ENCODE measurements around the gene SHANK1. TPM values are rescaled to one million over a fixed set of nuclear protein-coding genes. Genes with fewer than 3 reads are reported as not detected.

Gene SHANK1
- total RNA-seq, 1 experiment from 2014 or later, result 0.47 TPM

GRCh38 chr19:50629801-50630200, 89.8 kb downstream of the SHANK1 start:
- H2AFZ ChIP-seq (ENCODE audit: low read length), result no peak overlapping the region
- H3K27ac ChIP-seq (ENCODE audit: low read length), result no peak overlapping the region
- CTCF ChIA-PET, result no interaction called here
- no peaks in the 10 kb centered on the region for H4K20me1 ChIP-seq (ENCODE audit: low read length)
- POLR2A ChIA-PET (ENCODE audit: unreplicated experiment), result no interaction called here
- H3K9me3 ChIP-seq (ENCODE audit: low read length), result peaks cover 15% of the 10 kb centered on the region; the same call in 1 of the 2 replicates
- intact Hi-C loops (cut with micrococcal nuclease), result no loop called here
- H3K27me3 ChIP-seq (ENCODE audit: low read length), result no peaks in the 10 kb centered on the region; the same call in 1 of the 2 replicates
- no peaks in the 10 kb centered on the region for H3K79me2 ChIP-seq (ENCODE audit: low read length)
- H3K4me1 ChIP-seq (ENCODE audit: insufficient read depth, low read length), result no peaks in the 10 kb centered on the region
- H3K36me3 ChIP-seq (ENCODE audit: low read depth, low read length), result no peaks in the 10 kb centered on the region
- H3K4me3 ChIP-seq (ENCODE audit: low read length), result no peak overlapping the region
- H3K9me2 ChIP-seq (replicated peaks; ENCODE audit: low read length), result no peaks in the 10 kb centered on the region
- H3K9ac ChIP-seq (ENCODE audit: low read length), result no peak overlapping the region
- no peak for DNase-seq
- H3K4me2 ChIP-seq (ENCODE audit: low read length), result no peak overlapping the region
- no peak for TF ChIP-seq EZH2phosphoT487 (IDR thresholded peaks at IDR 0.05; ENCODE audit: borderline replicate concordance, low read length)
- TF ChIP-seq EZH2 (IDR thresholded peaks at IDR 0.05; ENCODE audit: low read length, unreplicated experiment), result no peak
- TF ChIP-seq, protein P1, sequence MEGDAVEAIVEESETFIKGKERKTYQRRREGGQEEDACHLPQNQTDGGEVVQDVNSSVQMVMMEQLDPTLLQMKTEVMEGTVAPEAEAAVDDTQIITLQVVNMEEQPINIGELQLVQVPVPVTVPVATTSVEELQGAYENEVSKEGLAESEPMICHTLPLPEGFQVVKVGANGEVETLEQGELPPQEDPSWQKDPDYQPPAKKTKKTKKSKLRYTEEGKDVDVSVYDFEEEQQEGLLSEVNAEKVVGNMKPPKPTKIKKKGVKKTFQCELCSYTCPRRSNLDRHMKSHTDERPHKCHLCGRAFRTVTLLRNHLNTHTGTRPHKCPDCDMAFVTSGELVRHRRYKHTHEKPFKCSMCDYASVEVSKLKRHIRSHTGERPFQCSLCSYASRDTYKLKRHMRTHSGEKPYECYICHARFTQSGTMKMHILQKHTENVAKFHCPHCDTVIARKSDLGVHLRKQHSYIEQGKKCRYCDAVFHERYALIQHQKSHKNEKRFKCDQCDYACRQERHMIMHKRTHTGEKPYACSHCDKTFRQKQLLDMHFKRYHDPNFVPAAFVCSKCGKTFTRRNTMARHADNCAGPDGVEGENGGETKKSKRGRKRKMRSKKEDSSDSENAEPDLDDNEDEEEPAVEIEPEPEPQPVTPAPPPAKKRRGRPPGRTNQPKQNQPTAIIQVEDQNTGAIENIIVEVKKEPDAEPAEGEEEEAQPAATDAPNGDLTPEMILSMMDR (conservative IDR thresholded peaks at IDR 0.05; ENCODE audit: low read depth, low read length), result no peak
- no peaks in the 10 kb centered on the region for H3F3A ChIP-seq (ENCODE audit: low read length, unreplicated experiment)
- no peak for ATAC-seq
- no TSS peak for BruUV-seq (replicated peaks)

DNA sequence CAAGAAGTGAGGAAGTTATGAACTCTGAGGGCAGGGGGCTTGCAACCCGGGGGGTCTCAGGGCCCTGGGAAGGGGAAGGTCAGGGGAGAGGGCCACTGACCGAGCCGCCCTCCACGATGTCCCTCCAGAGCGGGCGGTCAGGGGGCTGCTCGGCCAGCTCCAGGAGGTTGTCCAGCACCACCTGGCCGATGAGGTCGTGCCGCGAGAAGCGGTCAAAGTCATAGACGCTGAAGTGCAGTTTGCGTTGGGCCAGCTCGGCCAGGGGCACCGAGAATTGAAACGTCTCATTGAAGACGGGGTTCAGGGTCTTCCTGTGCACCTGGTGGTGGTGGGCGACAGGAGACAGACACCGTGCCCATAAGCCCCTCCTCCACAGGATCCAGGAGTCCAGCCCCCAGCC, 90.4 kb downstream of the SHANK1 start:
- Histone ChIP-seq H4K20me1 (ENCODE audit: low read length) (no peaks in the 10 kb centered on the region), H3K27ac (ENCODE audit: low read length) (no peak overlapping the region), H3K36me3 (ENCODE audit: low read depth, low read length) (no peaks in the 10 kb centered on the region), H3F3A (ENCODE audit: low read length, unreplicated experiment) (no peaks in the 10 kb centered on the region), H3K4me3 (ENCODE audit: low read length) (no peak overlapping the region), H3K4me1 (ENCODE audit: insufficient read depth, low read length) (no peaks in the 10 kb centered on the region), H3K9ac (ENCODE audit: low read length) (no peak overlapping the region), H3K27me3 (ENCODE audit: low read length) (no peaks in the 10 kb centered on the region; the same call in 1 of the 2 replicates), H2AFZ (ENCODE audit: low read length) (no peak overlapping the region), H3K79me2 (ENCODE audit: low read length) (no peaks in the 10 kb centered on the region), H3K9me2 (replicated peaks; ENCODE audit: low read length) (no peaks in the 10 kb centered on the region), H3K9me3 (ENCODE audit: low read length) (peaks cover 10% of the 10 kb centered on the region; the same call in 1 of the 2 replicates), H3K4me2 (ENCODE audit: low read length) (no peak overlapping the region)
- no peak for DNase-seq
- no TSS peak for BruUV-seq (replicated peaks)
- CTCF ChIA-PET, result no interaction called here
- intact Hi-C loops (cut with micrococcal nuclease), result no loop called here
- ATAC-seq, result no peak
- POLR2A ChIA-PET (ENCODE audit: unreplicated experiment), result no interaction called here
- TF ChIP-seq EZH2 (IDR thresholded peaks at IDR 0.05; ENCODE audit: low read length, unreplicated experiment), result no peak
- TF ChIP-seq, protein P1 (conservative IDR thresholded peaks at IDR 0.05; ENCODE audit: low read depth, low read length), result no peak
- no peak for TF ChIP-seq EZH2phosphoT487 (IDR thresholded peaks at IDR 0.05; ENCODE audit: borderline replicate concordance, low read length)

DNA sequence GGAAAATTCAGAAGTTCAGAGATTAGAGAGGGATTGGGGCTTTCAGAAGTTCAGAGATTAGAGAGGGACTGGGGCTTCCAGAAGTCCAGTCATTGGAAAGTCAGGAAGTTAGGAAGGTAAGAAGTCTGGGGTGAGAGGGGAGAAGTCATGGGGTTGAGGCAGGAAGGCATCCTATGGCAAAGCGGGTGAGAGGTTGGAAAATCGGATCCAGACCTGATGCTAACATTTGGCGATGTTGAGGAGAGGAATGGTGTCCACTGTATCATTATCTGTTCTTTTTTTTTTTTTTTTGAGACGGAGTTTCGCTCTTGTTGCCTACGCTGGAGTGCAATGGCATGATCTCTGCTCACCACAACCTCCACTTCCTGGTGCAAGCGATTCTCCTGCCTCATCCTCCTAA, 91.1 kb downstream of the SHANK1 start:
- POLR2A ChIA-PET (ENCODE audit: unreplicated experiment), result no interaction called here
- no TSS peak for BruUV-seq (replicated peaks)
- intact Hi-C loops (cut with micrococcal nuclease), result no loop called here

More for the DNA sequence above, 91.1 kb downstream of the SHANK1 start:
- no peaks in the 10 kb centered on the region for H3K9me2 ChIP-seq (replicated peaks; ENCODE audit: low read length)
- H3K4me2 ChIP-seq (ENCODE audit: low read length), result no peak overlapping the region
- H3K9me3 ChIP-seq (ENCODE audit: low read length), result 0 out of 2 replicates have a peak, but pooled peaks cover 3% of the 10 kb centered on the region
- H3F3A ChIP-seq (ENCODE audit: low read length, unreplicated experiment), result no peaks in the 10 kb centered on the region
- no peaks in the 10 kb centered on the region; the same call in 1 of the 2 replicates for H3K27me3 ChIP-seq (ENCODE audit: low read length)
- no peaks in the 10 kb centered on the region for H4K20me1 ChIP-seq (ENCODE audit: low read length)
- no peak overlapping the region for H3K4me3 ChIP-seq (ENCODE audit: low read length)
- no peaks in the 10 kb centered on the region for H3K36me3 ChIP-seq (ENCODE audit: low read depth, low read length)
- TF ChIP-seq EZH2 (IDR thresholded peaks at IDR 0.05; ENCODE audit: low read length, unreplicated experiment), result no peak
- TF ChIP-seq EZH2phosphoT487 (IDR thresholded peaks at IDR 0.05; ENCODE audit: borderline replicate concordance, low read length), result no peak
- TF ChIP-seq, protein P1 (conservative IDR thresholded peaks at IDR 0.05; ENCODE audit: low read depth, low read length), result no peak
- no peaks in the 10 kb centered on the region for H3K4me1 ChIP-seq (ENCODE audit: insufficient read depth, low read length)
- H3K27ac ChIP-seq (ENCODE audit: low read length), result no peak overlapping the region
- no peak for DNase-seq
- no peak overlapping the region for H3K9ac ChIP-seq (ENCODE audit: low read length)
- H3K79me2 ChIP-seq (ENCODE audit: low read length), result no peaks in the 10 kb centered on the region
- ATAC-seq, result no peak
- H2AFZ ChIP-seq (ENCODE audit: low read length), result no peak overlapping the region
- CTCF ChIA-PET, result no interaction called here
